ENCODE measurements around the gene MOGAT2. TPM values are rescaled to one million over a fixed set of nuclear protein-coding genes. Genes with fewer than 3 reads are reported as not detected.

Gene MOGAT2
- total RNA-seq, 1 experiment from 2014 or later = 0.08 TPM

GRCh38 chr11:75779960-75780359 lies 62.3 kb downstream of the MOGAT2 start:
- intact Hi-C loops (cut with micrococcal nuclease; ENCODE audit: unreplicated experiment) (no loop called here), in situ Hi-C loops (cut with HindIII; ENCODE audit: low pct_unique_long_range_greater_than_20kb, low sequenced_read_pairs) (no loop called here)
- H3K36me3 ChIP-seq (ENCODE audit: control insufficient read depth, insufficient read depth, low read length) = no peaks in the 10 kb centered on the region
- no peaks in the 10 kb centered on the region for H3K4me1 ChIP-seq (ENCODE audit: control insufficient read depth, insufficient read depth, low read length)
- TF ChIP-seq REST (IDR thresholded peaks at IDR 0.05; ENCODE audit: insufficient read depth in 1 of 2, low read depth in 2 of 2, low read length in 1 of 2) (no peak), TCF7L2 (IDR thresholded peaks at IDR 0.05; ENCODE audit: low read depth, low read length) (no peak), CTCF (IDR thresholded peaks at IDR 0.05) (no peak), POLR2AphosphoS5 (IDR thresholded peaks at IDR 0.05; ENCODE audit: low read depth, low read length) (no peak), SIN3A (IDR thresholded peaks at IDR 0.05; ENCODE audit: borderline replicate concordance, insufficient read depth, low read depth, low read length) (no peak)
- ATAC-seq (no peak), DNase-seq (ENCODE audit: low read depth, low spot score) (no peak)
- no peak overlapping the region for H3K27ac ChIP-seq (ENCODE audit: low read length)
- ChIA-PET CTCF (no interaction called here), POLR2A (no interaction called here)
- H3K27me3 ChIP-seq (ENCODE audit: control insufficient read depth, insufficient read depth, low read length) = no peaks in the 10 kb centered on the region
- no peak overlapping the region for H3K4me3 ChIP-seq (ENCODE audit: low read depth in 2 of 2, low read length in 2 of 2)
- H3K9me3 ChIP-seq (ENCODE audit: control insufficient read depth, insufficient read depth, low read depth, low read length) = no peaks in the 10 kb centered on the region
- no TSS peak for BruUV-seq (replicated peaks)

GRCh38 chr11:75780888-75781287 lies 63.2 kb downstream of the MOGAT2 start:
- BruUV-seq (replicated peaks) = no TSS peak
- H3K36me3 ChIP-seq (ENCODE audit: control insufficient read depth, insufficient read depth, low read length) = no peaks in the 10 kb centered on the region
- ChIA-PET CTCF (no interaction called here), POLR2A (interaction anchor here (0.5 kb wide), 1 partner anchor 41 kb away, joined by 4 read pairs; no protein-coding TSS in a partner anchor)
- H3K9me3 ChIP-seq (ENCODE audit: control insufficient read depth, insufficient read depth, low read depth, low read length) = no peaks in the 10 kb centered on the region
- H3K27ac ChIP-seq (ENCODE audit: low read length) = no peak overlapping the region
- H3K4me1 ChIP-seq (ENCODE audit: control insufficient read depth, insufficient read depth, low read length) = no peaks in the 10 kb centered on the region
- in situ Hi-C loops (cut with HindIII; ENCODE audit: low pct_unique_long_range_greater_than_20kb, low sequenced_read_pairs) (no loop called here), intact Hi-C loops (cut with micrococcal nuclease; ENCODE audit: unreplicated experiment) (no loop called here)
- TF ChIP-seq POLR2AphosphoS5 (IDR thresholded peaks at IDR 0.05; ENCODE audit: low read depth, low read length) (no peak), TCF7L2 (IDR thresholded peaks at IDR 0.05; ENCODE audit: low read depth, low read length) (no peak), REST (IDR thresholded peaks at IDR 0.05; ENCODE audit: insufficient read depth in 1 of 2, low read depth in 2 of 2, low read length in 1 of 2) (no peak), CTCF (IDR thresholded peaks at IDR 0.05) (no peak), SIN3A (IDR thresholded peaks at IDR 0.05; ENCODE audit: borderline replicate concordance, insufficient read depth, low read depth, low read length) (no peak)
- H3K27me3 ChIP-seq (ENCODE audit: control insufficient read depth, insufficient read depth, low read length) = no peaks in the 10 kb centered on the region
- no peak overlapping the region for H3K4me3 ChIP-seq (ENCODE audit: low read depth in 2 of 2, low read length in 2 of 2)
- ATAC-seq (no peak), DNase-seq (ENCODE audit: low read depth, low spot score) (no peak)

All from Panc1 (cell line).